Activated CD4-positive, alpha-beta memory T cell treated with anti-CD3 and anti-CD28 coated beads, Interleukin-2, amount 10 ng/mL, durations not matched to agents 7 days and 5 days (primary cell): ENCODE data around the gene EIF4G3. TPM values are rescaled to one million over a fixed set of nuclear protein-coding genes. Genes with fewer than 3 reads are reported as not detected.
"Not testable (repeated sequence)": the region's sequence is repeated elsewhere in the genome, so short reads cannot be mapped to it uniquely, and the experiment has no call there.

Experiments used
- CTCF ChIA-PET: fragments of 350-600 bp; sonication (Branson Sonifier 250); formaldehyde crosslinking; loops from one replicate; lab custom pipeline; 2021; ENCODE audit warnings: antibody characterized with exemption, inconsistent platforms; lab: Charles Lee
- POLR2A ChIA-PET: fragments of 350-600 bp; sonication (Branson Sonifier 250); formaldehyde crosslinking; loops from one replicate; lab custom pipeline; 2021; ENCODE audit warnings: antibody characterized with exemption; lab: Charles Lee
- DNase-seq: peaks from one replicate; pipeline ENCODE4 v3.0.0-alpha.2; 2020
- H3K27ac Mint-ChIP-seq: one replicate; pipeline ENCODE4 v1.8.0; 2021; ENCODE audit warnings: mild to moderate bottlenecking, mixed read lengths
- H3K27me3 Mint-ChIP-seq: one replicate; pipeline ENCODE4 v1.8.0; 2021; ENCODE audit warnings: mixed read lengths
- H3K36me3 Mint-ChIP-seq: one replicate; pipeline ENCODE4 v1.8.0; 2021; ENCODE audit warnings: low read depth, mixed read lengths
- H3K4me1 Mint-ChIP-seq: one replicate; pipeline ENCODE4 v1.8.0; 2021; ENCODE audit warnings: mixed read lengths
- H3K4me3 Mint-ChIP-seq: one replicate; pipeline ENCODE4 v1.8.0; 2021; ENCODE audit warnings: mild to moderate bottlenecking, mixed read lengths
- H3K9me3 Mint-ChIP-seq: one replicate; pipeline ENCODE4 v1.8.0; 2021; ENCODE audit warnings: mixed read lengths
- total RNA-seq, 2 experiments: library from RNA; stranded (reverse); gene quantifications; one replicate each; pipeline ENCODE4 v1.2.3, GENCODE V29; 2021

Gene EIF4G3
- total RNA-seq, 2 experiments from 2014 or later: 48.1 to 49.2 TPM

DNA sequence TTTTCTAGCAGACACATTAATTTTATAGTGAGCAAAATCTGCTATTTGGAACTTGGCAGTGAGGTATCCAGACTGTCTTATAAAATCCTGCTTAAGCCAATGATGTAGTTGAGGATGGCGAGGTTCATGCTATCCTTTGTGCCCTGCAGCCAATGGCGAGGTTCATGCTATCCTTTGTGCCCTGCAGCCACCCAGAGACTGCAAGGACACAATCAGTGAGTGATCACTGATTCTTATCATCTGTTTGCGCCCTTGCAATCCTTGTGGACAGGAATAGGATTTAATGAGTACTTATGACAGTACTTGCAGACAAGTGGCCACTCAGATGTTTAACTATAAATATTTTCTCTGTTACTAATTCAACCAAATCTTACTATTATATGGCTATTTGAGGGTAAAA, 112.6 kb downstream of the EIF4G3 start:
- POLR2A ChIA-PET: no interaction called here
- Mint-ChIP-seq H3K27ac (no peak overlapping the region), H3K36me3 (peaks cover 2% of the 10 kb centered on the region), H3K27me3 (no peaks in the 10 kb centered on the region), H3K9me3 (no peaks in the 10 kb centered on the region), H3K4me1 (no peaks in the 10 kb centered on the region), H3K4me3 (no peak overlapping the region)
- DNase-seq: no peak
- CTCF ChIA-PET: no interaction called here

DNA sequence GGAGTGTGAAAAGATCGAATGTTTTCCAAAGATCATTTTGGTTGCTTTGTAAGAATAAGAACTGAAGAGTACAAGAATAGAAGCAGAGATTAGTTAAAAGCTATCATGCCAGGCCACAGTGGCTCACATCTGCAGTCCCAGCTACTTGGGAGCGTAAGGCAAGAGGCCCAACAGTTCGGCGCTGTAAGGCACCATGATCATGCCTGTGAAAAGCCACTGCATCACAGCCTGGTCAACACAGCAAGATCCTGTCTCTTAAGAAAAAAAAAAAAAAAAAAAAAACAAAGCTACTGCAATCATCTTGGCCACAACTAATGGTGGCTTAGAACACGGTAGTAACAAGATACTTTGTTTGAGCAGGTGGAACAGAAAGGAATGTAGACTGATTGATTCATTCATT, 116.2 kb downstream of the EIF4G3 start:
- H3K36me3 Mint-ChIP-seq: peaks cover 2% of the 10 kb centered on the region
- no peak overlapping the region for H3K27ac Mint-ChIP-seq
- CTCF ChIA-PET: no interaction called here
- H3K9me3 Mint-ChIP-seq: no peaks in the 10 kb centered on the region
- no peak for DNase-seq
- POLR2A ChIA-PET: no interaction called here
- H3K4me1 Mint-ChIP-seq: no peaks in the 10 kb centered on the region
- H3K4me3 Mint-ChIP-seq: no peak overlapping the region
- no peaks in the 10 kb centered on the region for H3K27me3 Mint-ChIP-seq

DNA sequence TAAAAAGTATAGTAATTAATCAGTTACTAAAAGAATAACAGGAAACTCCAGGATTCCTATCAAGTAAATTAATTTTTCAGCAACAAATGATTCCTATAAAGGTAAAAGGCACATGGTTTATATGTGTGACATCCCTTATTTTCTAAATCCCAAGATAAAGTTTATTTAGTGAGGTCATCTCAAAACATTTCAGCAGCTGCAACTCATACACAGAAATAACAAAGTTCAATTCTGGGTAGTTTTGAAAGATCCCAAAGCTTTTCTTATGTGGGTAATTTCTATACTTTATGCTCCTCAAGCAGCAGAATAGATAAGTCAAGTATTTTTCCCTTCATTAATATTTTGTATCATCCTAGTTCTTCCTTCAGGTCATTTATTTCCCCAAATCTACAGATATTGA, 117.7 kb downstream of the EIF4G3 start:
- Mint-ChIP-seq H3K36me3 (no peaks in the 10 kb centered on the region), H3K4me1 (no peaks in the 10 kb centered on the region), H3K9me3 (no peaks in the 10 kb centered on the region), H3K27me3 (no peaks in the 10 kb centered on the region), H3K4me3 (no peak overlapping the region), H3K27ac (no peak overlapping the region)
- ChIA-PET POLR2A (no interaction called here), CTCF (no interaction called here)
- DNase-seq: no peak

DNA sequence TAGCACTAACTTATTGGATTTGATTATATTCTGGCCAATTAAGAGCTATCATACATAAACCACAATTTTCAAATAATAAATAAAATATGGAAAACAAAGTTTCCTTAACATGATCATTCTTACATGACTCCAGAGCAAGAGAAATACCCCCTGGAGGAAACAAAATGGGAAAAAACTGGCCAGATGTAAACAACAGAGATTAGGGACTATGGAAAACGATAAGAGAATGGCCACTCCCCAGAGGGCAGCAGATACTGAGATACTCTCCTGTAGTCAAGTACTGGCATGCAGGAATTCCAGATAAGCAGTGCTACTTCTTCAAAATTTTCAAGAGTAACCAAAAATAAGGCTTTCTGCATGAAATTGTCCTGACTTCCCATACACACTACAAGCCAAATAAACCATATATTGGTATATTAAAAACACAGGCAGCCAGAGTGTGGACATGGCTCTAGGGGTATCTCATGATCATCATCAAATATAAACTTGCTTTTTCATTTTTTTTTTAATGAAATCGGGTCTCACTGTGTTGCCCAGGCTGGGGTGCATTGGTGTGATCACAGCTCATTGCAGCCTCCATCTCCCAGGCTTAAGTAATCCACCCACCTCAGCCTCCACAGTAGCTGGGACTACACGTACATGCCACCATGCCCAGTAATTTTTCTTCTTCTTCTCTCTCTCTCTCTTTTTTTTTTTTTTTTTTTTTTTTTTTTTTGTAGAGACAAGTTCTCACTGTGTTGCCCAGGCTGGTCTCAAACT, 118.5 kb downstream of the EIF4G3 start:
- Mint-ChIP-seq H3K9me3 (no peaks in the 10 kb centered on the region), H3K27ac (no peak overlapping the region), H3K27me3 (no peaks in the 10 kb centered on the region), H3K36me3 (no peaks in the 10 kb centered on the region), H3K4me3 (no peak overlapping the region), H3K4me1 (no peaks in the 10 kb centered on the region)
- CTCF ChIA-PET: interaction anchor here (1.3 kb wide), 1 partner anchor 137 kb away, joined by 3 read pairs; no protein-coding TSS in a partner anchor
- no peak for DNase-seq
- POLR2A ChIA-PET: no interaction called here

DNA sequence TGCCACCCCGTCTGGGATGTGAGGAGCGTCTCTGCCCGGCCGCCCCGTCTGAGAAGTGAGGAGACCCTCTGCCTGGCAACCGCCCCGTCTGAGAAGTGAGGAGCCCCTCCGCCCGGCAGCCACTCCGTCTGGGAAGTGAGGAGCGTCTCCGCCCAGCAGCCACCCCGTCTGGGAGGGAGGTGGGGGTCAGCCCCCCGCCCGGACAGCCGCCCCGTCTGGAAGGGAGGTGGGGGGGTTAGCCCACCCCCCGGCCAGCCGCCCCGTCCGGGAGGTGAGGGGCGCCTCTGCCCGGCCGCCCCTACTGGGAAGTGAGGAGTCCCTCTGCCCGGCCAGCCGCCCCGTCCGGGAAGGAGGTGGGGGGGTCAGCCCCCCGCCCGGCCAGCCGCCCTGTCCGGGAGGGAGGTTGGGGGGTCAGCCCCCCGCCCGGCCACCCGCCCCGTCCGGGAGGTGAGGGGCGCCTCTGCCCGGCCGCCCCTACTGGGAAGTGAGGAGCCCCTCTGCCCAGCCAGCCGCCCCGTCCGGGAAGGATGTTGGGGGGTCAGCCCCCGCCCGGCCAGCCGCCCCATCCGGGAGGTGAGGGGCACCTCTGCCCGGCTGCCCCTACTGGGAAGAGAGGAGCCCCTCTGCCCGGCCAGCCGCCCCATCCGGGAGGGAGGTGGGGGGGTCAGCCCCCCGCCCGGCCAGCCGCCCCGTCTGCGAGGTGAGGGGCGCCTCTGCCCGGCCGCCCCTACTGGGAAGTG, 123.3 kb downstream of the EIF4G3 start:
- CTCF ChIA-PET: not testable (repeated sequence)

DNA sequence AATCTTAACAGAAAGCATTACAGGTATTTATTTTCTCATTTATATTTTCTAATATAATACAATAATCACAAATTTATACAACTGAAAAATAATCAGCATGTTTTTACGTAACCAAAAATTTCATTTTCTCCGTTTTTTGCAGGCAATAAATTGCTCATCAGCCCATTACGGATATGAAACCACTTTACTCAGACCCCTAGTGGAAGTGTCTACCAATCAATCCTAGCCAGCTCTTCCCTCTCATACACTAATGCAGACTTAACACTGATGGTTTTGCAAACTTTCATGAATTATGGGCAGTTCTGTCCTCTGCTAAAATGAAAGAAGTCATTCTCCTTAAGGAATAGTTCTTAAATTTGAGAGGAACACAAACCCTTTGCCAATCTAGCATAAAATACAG, 124.7 kb downstream of the EIF4G3 start:
- CTCF ChIA-PET: no interaction called here
- Mint-ChIP-seq H3K4me1 (no peaks in the 10 kb centered on the region), H3K9me3 (no peaks in the 10 kb centered on the region), H3K4me3 (no peak overlapping the region), H3K27me3 (no peaks in the 10 kb centered on the region), H3K27ac (no peak overlapping the region), H3K36me3 (peaks cover 12% of the 10 kb centered on the region)
- POLR2A ChIA-PET: no interaction called here
- no peak for DNase-seq

More for the DNA sequence above, 123.3 kb downstream of the EIF4G3 start:
- POLR2A ChIA-PET, H3K4me1 Mint-ChIP-seq, H3K27me3 Mint-ChIP-seq, DNase-seq, H3K4me3 Mint-ChIP-seq, H3K36me3 Mint-ChIP-seq, H3K9me3 Mint-ChIP-seq, H3K27ac Mint-ChIP-seq: not testable (repeated sequence)

DNA sequence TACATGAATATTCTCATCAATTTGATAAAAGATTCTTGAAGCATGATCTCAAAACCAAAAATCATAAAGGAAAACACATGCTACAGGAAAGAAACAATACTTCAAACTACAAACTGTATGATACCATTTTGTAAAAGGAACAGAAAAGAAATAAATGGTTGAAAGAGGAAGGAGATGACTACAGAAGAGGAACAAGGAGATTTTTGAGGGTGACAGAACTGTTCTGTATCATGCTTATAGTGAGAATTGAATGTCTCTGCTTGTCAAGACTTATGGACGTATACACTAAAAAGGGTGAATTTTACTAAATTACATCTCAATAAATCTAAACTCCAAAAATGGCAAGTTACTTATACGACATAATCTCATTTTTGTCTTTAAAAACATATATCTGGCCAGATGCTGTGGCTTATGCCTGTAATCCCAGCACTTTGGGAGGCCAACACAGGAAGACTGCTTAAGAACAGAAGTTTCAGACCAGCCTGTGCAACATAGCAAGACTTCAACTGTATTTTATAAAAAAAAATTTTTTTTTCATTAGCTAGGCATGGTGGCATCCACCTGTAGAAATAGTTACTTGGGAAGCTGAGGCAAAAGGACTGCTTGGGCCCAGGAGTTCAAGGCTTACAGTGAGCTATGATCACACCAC, 125.4 kb downstream of the EIF4G3 start:
- ChIA-PET POLR2A (no interaction called here), CTCF (no interaction called here)
- H3K36me3 Mint-ChIP-seq: peaks cover 12% of the 10 kb centered on the region
- DNase-seq: no peak
- no peak overlapping the region for H3K27ac Mint-ChIP-seq
- no peaks in the 10 kb centered on the region for H3K4me1 Mint-ChIP-seq
- no peaks in the 10 kb centered on the region for H3K9me3 Mint-ChIP-seq
- no peak overlapping the region for H3K4me3 Mint-ChIP-seq
- no peaks in the 10 kb centered on the region for H3K27me3 Mint-ChIP-seq

DNA sequence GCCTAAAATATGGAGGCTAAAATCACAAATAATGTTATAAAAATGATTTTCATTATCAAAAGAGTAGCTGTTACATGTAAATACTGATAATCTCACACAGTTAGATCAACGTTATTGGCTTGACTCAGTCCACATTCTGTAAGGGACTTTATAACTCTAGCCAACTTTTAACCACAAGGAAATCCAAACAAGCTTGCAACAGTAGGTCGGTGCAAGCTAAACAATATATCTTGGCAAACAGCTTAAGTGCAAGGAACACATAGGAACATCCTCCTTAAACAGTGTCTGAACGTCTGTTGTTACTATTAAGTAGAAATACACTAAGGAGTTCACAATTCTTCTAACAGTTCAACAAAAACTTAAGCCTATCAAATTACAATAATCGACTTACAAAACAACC, 126.7 kb downstream of the EIF4G3 start:
- peaks cover 16% of the 10 kb centered on the region for H3K36me3 Mint-ChIP-seq
- POLR2A ChIA-PET: no interaction called here
- no peak for DNase-seq
- H3K27me3 Mint-ChIP-seq: no peaks in the 10 kb centered on the region
- H3K27ac Mint-ChIP-seq: no peak overlapping the region
- H3K9me3 Mint-ChIP-seq: no peaks in the 10 kb centered on the region
- H3K4me3 Mint-ChIP-seq: no peak overlapping the region
- no peaks in the 10 kb centered on the region for H3K4me1 Mint-ChIP-seq
- CTCF ChIA-PET: no interaction called here

DNA sequence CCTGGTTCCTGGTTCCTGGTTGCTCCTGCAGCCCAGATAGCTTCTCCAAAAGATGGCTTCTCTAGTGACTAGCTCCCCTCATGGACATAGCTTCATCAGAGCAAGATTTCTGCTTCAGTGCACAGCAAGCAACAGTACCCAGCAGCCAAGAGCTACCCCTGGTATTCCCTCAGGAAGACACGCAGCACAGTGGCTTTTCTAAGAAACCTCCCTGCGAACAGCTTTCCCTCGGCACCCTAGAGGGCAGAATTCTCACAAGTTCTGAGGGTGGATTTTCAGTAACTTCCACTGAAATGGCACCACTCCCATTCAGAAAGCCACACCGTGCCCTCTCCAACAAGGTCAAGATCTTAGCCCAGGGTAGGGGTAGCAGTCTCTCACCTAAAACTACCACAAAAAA, 128.2 kb downstream of the EIF4G3 start:
- H3K27me3 Mint-ChIP-seq: no peaks in the 10 kb centered on the region
- H3K4me3 Mint-ChIP-seq: no peak overlapping the region
- peaks cover 19% of the 10 kb centered on the region for H3K36me3 Mint-ChIP-seq
- no peak for DNase-seq
- CTCF ChIA-PET: no interaction called here
- POLR2A ChIA-PET: no interaction called here
- no peaks in the 10 kb centered on the region for H3K9me3 Mint-ChIP-seq
- H3K4me1 Mint-ChIP-seq: no peaks in the 10 kb centered on the region
- no peak overlapping the region for H3K27ac Mint-ChIP-seq

DNA sequence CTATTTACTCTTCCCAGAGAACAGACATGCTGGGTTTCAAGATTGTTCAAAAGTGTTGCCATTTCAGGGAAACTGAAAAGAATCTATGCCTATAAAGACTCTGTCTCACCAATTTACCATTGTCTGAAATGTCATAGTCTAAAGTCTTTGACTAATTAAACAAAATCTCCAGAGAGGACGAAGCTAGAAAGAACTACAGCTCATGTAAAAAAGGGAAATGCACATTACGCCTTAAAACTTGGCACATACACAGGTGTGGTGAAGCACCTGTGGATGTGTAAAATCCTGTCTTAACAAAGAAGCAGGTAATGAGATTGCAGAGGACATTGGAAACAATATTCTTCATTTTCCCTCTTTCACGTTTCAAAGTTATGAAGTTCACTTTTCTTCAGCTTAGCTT, 130.6 kb downstream of the EIF4G3 start:
- H3K4me1 Mint-ChIP-seq: no peaks in the 10 kb centered on the region
- no peak overlapping the region for H3K27ac Mint-ChIP-seq
- H3K36me3 Mint-ChIP-seq: peaks cover 30% of the 10 kb centered on the region
- no peaks in the 10 kb centered on the region for H3K9me3 Mint-ChIP-seq
- no peaks in the 10 kb centered on the region for H3K27me3 Mint-ChIP-seq
- DNase-seq: no peak
- no peak overlapping the region for H3K4me3 Mint-ChIP-seq
- POLR2A ChIA-PET: no interaction called here
- CTCF ChIA-PET: no interaction called here

DNA sequence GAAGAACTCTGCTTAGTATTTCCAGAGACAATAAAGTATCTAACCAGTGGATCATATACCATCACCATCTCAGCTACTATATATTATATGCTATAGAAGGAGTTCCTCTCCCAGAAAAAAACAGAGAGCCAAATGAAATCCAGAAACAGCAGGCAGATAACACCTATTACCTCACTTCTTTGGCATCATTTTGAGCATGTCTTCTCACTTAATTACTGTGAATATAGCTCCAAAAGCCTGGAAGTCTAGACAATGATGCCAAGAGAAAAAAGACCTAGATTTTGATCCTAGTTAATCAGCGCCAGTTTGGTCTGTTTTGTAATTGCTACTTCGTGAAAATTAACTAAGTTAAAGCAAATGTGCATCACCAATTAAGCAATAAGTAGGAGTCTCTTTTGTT, 131.3 kb downstream of the EIF4G3 start:
- Mint-ChIP-seq H3K4me3 (no peak overlapping the region), H3K27me3 (no peaks in the 10 kb centered on the region), H3K9me3 (no peaks in the 10 kb centered on the region), H3K27ac (no peak overlapping the region), H3K4me1 (no peaks in the 10 kb centered on the region), H3K36me3 (peaks cover 32% of the 10 kb centered on the region)
- ChIA-PET POLR2A (no interaction called here), CTCF (no interaction called here)
- DNase-seq: no peak

DNA sequence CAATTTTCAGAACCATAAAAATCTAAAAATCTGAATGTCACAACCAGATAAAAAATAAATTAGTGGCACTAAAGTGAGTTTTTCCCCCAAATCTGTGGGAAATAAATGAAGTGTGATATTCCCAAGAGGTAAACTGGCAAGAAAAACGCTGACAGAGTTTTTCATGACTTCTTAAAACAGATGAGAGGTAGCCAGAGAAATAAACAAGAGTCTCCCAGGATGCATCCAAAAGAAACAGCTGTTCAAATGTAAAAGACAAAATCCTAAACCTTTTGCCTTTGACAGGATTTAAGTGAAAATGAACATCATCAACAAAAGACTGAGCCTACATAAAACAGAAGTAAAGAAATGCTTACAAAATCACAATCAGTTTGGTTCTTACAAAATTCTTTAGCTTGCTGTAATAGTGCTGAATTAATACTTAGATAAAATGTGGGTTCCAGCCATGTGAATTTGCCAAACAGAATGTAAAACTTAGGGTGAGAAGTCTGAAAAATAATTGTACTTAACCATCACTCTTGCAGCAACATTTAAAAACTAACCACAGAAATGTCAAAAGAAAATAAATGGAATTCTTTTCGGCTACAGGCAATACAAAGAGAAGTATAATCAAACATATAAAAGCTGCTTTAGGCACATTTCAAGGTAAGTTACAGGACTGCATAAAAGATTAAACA, 133.6 kb downstream of the EIF4G3 start:
- POLR2A ChIA-PET: no interaction called here
- Mint-ChIP-seq H3K27ac (no peak overlapping the region), H3K36me3 (peaks cover 31% of the 10 kb centered on the region), H3K4me1 (no peaks in the 10 kb centered on the region), H3K9me3 (no peaks in the 10 kb centered on the region), H3K27me3 (no peaks in the 10 kb centered on the region), H3K4me3 (no peak overlapping the region)
- CTCF ChIA-PET: no interaction called here
- no peak for DNase-seq

DNA sequence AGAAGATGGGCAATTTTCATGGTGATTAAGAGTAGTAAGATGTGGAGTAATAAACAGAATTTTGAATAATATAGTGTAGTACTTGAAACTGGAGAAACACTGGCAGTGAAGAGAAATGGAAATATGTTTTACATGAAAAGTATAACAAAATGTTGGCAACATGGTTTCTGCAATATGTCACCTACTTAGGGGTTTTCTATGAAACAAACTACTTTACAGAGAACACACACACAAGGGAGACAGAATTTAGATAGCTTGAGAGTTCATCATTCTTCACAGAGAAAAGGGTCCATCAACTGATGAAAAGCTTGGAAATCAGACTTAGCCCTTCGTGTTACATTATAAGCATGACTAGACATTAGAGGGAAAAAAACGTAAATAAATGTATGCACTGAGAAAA, 135.2 kb downstream of the EIF4G3 start:
- Mint-ChIP-seq H3K9me3 (no peaks in the 10 kb centered on the region), H3K4me3 (no peak overlapping the region), H3K27ac (no peak overlapping the region), H3K27me3 (no peaks in the 10 kb centered on the region), H3K4me1 (no peaks in the 10 kb centered on the region), H3K36me3 (peaks cover 36% of the 10 kb centered on the region)
- no peak for DNase-seq
- CTCF ChIA-PET: no interaction called here
- POLR2A ChIA-PET: no interaction called here
